MG63 (cell line): ENCODE results near the gene ATP1A2. TPM values are rescaled to one million over a fixed set of nuclear protein-coding genes. Genes with fewer than 3 reads are reported as not detected.

Source experiments
- DNase-seq: peaks from one replicate; pipeline ENCODE4 v3.0.0-alpha.2; 2020
- H3K27me3 ChIP-seq: fragments of 250-450 bp; sonication (Bioruptor Pico); 2 replicates; pipeline ENCODE4 v1.5.1; 2020; ENCODE audit warnings: mild to moderate bottlenecking, moderate library complexity
- H3K36me3 ChIP-seq: fragments of 250-450 bp; sonication (Bioruptor Pico); 2 replicates; pipeline ENCODE4 v1.5.1; 2020; ENCODE audit warnings: mild to moderate bottlenecking, moderate library complexity
- H3K4me3 ChIP-seq: fragments of 250-450 bp; sonication (Bioruptor Pico); 2 replicates; pipeline ENCODE4 v1.5.1; 2020; ENCODE audit warnings: mild to moderate bottlenecking, moderate library complexity
- H3K9me3 ChIP-seq: fragments of 250-450 bp; sonication (Bioruptor Pico); 2 replicates; pipeline ENCODE4 v1.5.1; 2020; ENCODE audit warnings: mild to moderate bottlenecking, moderate library complexity
- total RNA-seq: library from RNA; depleted of rRNA; stranded (reverse); fragments of >200 nt; shearing (Covaris generic); gene quantifications from 2 replicates; pipeline ENCODE4 v1.2.3, GENCODE V29; 2014; ENCODE audit warnings: low replicate concordance; rRNA removed

ATP1A2 gene
- not detected in 2 replicates for total RNA-seq

DNA sequence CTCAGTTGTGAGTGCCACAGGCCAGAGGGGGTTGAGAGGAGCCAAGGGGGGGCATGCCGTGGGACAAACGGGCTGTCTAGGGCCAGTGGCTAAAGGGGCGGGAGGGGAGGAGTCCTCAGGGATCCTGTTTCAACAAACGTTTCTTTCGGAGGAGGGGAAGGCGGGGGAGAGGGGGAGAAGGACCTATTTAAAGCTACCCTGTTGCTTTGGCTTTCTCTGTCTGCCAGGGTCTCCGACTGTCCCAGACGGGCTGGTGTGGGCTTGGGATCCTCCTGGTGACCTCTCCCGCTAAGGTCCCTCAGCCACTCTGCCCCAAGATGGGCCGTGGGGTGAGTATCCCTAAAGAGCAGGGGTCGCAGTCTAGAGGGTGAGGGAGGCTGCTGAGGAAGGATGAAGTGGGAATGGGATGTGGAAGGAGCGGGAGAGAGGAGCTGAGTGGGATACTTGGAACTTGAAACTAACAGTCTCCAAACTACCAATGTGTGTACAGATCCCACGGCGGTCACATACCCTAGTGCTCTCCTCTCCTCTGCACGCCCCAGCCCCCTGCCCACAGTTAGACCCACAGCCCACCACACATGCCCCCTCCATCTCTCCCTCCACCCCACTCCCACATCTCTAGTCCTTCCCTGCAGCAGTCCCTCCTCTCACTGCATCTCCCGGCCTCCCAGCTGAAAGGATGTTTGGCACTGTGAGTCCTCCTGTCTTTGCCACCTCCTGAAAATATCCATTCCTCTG, at the start of gene ATP1A2:
Gene ATP1A2, plus strand, starts transcription at position 215 of the 738 bp plus-strand sequence. Its CDS starts 103 bp downstream, at position 318.
- Histone ChIP-seq H3K27me3 (no peaks in the 10 kb centered on the region), H3K4me3 (no peak within 1 kb of the TSS), H3K36me3 (no peaks in the 10 kb centered on the region), H3K9me3 (no peaks in the 10 kb centered on the region)
- DNase-seq = no peak

DNA sequence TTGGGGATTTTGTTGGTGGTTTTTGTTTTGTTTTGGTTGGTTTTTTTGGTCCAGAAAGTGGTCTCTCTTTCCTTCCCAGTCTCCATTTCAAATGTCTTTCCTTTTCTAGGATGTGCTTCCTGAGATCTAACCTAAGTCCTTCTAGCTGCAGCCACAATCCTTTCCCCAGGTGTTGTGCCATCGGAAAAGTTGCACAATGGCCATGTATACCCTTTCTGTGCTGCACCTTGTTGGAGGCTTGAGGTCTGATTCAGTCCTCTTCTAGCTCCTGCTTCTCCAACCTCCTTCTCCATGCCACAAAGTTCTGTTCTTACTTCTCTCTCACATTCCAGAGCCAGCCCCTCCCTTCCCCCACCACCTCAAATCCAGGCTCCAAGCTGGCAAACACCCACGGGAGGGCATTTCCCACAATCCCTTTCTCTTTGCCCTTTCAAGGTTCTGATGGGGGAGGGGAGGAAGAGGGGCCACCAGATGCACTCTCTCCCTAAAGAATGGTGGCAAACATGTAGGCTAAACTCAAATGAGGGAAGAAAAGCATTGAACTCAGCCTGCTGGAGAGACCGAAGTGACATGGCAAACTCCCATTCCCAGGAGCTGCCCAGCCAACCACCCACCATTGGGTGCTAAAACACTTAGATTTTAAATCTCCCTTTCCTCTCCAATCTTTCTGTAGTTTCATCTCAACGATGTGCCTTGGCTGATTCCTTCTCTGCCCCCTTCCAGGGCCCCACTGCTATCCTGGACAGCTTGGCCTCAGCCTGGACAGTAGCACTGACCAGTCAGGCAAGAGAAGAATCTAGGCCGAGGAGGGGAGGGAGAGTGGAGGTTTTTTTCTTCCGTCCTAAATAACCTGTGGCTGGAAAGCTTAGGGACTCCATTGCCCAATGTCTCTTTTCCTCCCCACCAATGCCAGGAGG, 48.5 kb upstream of the ATP1A2 start:
- Histone ChIP-seq H3K27me3 (peaks cover 4% of the 10 kb centered on the region), H3K36me3 (no peaks in the 10 kb centered on the region), H3K9me3 (no peaks in the 10 kb centered on the region), H3K4me3 (no peak overlapping the region)
- no peak for DNase-seq

DNA sequence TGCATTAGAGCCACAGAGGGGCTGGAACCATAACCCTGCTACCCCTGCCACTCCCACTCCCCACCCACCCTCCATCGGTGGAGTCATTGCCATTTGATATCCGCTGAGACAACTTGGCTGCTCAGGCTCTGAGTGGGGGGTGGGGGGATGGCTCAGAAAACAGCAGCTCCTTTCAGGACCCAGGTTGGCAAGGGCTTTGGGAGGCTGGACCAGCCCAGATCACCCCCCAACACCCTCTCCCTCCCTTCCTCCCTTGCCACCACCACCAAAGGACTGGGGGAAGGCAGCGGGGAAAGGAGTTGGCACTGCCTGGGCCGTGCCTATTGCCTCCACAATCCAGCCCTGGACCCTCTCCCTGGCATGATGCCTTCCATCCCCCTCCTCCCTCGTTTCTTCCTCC, 47.3 kb upstream of the ATP1A2 start:
- Histone ChIP-seq H3K36me3 (no peaks in the 10 kb centered on the region), H3K9me3 (no peaks in the 10 kb centered on the region), H3K4me3 (no peak overlapping the region), H3K27me3 (peaks cover 4% of the 10 kb centered on the region)
- no peak for DNase-seq

DNA sequence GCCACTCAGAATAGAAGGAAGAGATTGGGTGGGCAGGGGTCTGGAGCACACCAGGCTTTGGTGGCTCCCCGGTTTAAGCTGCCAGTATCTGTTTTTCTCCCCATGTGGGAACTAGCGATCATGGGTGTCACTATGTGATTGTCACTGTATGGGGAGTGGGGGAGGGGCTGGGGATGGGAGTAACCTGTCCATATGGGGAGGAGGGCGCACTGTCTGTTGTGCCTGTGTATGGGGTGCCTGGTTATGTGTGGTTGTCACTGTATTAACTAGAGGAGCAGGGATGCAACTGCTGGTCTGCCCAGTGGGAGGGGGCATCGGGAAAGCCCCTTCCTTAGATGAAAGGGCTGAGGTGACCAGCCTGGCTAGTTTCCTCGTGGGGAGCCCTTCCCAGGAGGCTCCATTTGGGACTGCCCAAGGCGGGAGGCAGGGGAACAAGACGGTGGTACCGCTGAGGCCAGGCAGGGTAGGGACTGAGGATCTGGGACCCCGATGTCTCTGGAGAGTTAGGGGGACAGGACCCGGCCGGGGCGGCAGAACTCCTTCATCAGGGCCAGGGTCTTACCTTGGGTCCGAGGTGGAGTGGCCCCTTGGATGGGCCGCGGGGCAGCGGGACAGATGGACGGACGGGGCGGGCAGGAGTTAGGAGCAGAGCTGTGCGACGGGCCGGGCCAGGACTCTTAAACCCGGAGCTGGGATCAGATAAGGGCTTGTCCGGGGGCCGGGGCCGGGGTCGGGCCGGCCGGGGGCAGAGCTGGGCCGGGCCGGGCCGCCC, 45.9 kb upstream of the ATP1A2 start, which contains the start of gene KCNJ10:
Gene KCNJ10, minus strand, starts transcription at position 701 of the 772 bp plus-strand sequence. CDS start 27,628 bp downstream, outside the sequence.
- no peaks in the 10 kb centered on the region for H3K36me3 ChIP-seq

DNA sequence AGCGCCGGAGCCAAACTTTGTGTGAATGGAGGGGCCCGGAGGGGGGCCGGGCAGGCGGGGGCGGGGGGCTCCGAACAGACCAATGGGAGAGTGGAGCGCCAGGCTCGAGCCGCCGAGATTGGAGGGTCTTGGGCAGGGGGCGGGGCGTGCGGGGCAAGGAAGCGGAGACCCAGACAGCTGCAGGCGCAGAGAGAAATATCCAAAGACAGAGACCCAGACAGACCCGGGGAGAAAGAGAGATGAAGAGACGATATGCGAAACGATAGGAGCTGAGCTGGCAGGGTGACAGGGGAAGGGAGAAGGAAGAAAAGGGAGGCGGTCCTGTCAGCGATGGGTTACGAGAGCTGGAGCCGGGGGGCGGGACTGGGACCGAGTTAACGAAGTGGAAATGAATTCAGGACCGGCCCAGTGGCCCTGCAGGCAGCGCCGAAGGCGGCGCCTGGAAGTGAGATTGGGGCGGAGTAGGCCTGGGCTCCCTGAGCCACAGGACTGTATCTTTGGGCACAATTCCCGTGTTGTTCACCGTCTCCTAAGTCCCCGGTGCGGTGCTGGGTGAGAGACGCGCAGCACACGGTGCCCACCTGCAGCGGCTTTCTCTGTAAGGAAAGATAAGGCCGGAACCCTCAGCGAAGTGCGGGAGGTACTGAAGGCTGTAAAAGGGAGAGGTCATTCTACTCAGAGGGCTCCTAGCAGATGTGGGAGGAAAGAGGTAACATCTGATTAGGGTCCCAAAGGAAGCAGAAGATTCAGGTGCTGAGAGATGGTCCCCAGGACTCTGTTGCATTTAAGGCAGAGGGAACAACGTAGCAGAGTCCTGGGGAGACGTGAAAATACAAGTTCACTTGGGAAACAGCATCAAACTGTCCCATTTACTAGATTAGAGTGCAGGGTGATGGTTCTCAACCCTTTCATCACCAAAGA, 45.1 kb upstream of the ATP1A2 start:
- Histone ChIP-seq H3K27me3 (peaks cover 4% of the 10 kb centered on the region), H3K36me3 (no peaks in the 10 kb centered on the region), H3K9me3 (no peaks in the 10 kb centered on the region), H3K4me3 (peak overlapping the region; percentile 41)
- peak; percentile 73 for DNase-seq

More for the DNA sequence above, 45.9 kb upstream of the ATP1A2 start, which contains the start of gene KCNJ10:
- Histone ChIP-seq H3K27me3 (peaks cover 4% of the 10 kb centered on the region), H3K9me3 (no peaks in the 10 kb centered on the region), H3K4me3 (peak within 1 kb of the TSS; percentile 41)
- no peak for DNase-seq

DNA sequence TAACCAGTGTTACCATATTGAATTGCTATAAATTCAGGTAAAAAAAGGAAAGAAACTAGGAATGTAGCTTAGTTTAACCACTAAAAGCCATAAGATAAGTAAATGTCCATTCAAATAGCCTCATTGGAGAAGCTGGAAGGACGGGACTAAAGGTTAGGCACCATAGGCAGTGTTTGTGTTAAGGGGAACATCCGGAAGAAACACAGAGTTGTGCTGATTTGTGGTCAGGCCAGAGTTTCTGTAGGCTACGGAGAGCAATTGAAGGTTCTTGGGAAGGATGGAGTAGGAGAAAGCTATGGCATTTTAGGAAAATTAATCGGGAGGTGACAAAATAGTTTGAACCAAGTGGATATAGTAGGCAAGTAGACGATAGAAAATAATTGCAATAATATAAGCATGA, 44.3 kb upstream of the ATP1A2 start:
- no peak for DNase-seq
- Histone ChIP-seq H3K36me3 (no peaks in the 10 kb centered on the region), H3K9me3 (no peaks in the 10 kb centered on the region), H3K27me3 (peaks cover 4% of the 10 kb centered on the region), H3K4me3 (no peak overlapping the region)

DNA sequence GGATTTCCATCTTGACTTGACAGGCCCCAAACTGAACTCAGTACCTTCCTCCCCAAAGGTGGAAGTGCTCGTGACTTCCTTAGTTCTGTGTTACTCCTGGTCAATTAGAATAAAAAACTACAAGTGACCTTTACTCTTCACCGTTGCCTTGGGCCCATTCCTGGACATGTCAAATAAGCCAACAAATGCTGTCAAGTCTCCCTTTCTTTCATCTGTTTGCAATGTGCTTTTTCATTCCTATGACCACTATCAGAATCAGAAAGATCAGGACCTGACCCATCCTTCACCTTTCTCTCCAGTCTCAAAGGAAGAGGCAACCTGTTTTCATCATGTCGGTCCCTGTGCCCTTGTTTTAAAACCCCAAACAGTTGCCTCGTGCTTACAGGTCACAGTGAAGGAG, 40.7 kb upstream of the ATP1A2 start:
- no peak for DNase-seq
- no peaks in the 10 kb centered on the region for H3K36me3 ChIP-seq
- H3K4me3 ChIP-seq = no peak overlapping the region
- no peaks in the 10 kb centered on the region for H3K9me3 ChIP-seq
- peaks cover 11% of the 10 kb centered on the region for H3K27me3 ChIP-seq

DNA sequence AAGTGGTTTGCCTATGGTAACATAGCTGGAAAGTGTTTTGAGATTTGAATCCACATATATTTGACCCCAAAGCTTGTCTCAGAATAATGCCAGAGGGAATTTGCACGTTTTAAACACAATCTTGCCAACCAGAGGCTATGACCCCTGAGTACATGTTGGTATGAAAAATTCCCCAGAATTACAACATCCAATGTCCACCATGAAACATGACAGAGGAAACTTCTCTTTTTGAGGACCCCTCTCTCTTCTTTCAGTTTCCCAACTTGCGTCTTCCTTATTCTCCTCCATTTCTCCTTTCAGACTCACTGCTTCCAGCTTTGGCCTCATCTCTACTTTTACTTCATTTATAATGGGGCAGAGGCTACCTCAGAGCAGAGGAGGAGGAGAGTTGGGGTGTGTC, 39.7 kb upstream of the ATP1A2 start:
- DNase-seq = no peak
- Histone ChIP-seq H3K36me3 (no peaks in the 10 kb centered on the region), H3K9me3 (no peaks in the 10 kb centered on the region), H3K4me3 (no peak overlapping the region), H3K27me3 (peaks cover 20% of the 10 kb centered on the region)

DNA sequence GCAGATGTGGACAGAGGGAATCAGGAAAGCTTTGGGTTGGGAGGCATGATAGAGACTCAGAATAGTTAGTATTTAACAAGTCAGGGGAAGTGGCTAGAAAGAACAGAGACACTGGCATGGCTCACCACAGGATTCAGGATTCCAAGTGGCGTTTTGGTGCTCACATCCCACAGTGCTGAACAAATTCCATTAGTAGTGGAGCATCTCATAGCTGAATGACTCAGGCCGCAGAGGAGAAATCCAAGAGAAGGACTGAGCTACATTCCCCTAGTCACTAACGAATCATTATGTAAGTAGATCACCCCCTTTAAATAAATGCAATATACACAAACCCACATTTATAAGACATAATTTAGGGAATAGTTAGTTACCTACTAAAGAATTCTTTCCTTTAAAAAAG, 39.3 kb upstream of the ATP1A2 start:
- H3K4me3 ChIP-seq = no peak overlapping the region
- H3K27me3 ChIP-seq = peaks cover 25% of the 10 kb centered on the region
- H3K36me3 ChIP-seq = no peaks in the 10 kb centered on the region
- no peaks in the 10 kb centered on the region for H3K9me3 ChIP-seq
- peak; percentile 33 for DNase-seq

DNA sequence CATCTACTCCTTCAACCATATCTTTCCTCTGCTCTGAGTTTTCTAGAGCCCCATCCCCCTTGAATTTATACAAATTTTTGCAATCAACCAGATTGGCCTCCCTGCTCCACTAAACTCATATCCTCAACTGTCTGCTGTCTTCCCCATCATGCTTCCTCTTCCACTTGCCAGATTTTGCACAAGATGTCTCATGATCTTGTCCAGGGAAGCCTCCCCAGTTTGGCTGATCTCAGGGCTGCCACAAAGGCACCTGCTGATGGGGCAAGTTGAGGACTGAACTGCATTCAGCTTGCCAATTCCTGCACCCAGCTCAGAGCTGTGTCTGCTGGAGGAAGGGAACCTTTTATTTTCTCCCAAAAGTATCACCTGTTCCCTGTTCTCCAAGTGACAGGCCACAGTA, 38.1 kb upstream of the ATP1A2 start:
- DNase-seq = no peak
- Histone ChIP-seq H3K27me3 (peaks cover 34% of the 10 kb centered on the region), H3K36me3 (no peaks in the 10 kb centered on the region), H3K9me3 (no peaks in the 10 kb centered on the region), H3K4me3 (no peak overlapping the region)

DNA sequence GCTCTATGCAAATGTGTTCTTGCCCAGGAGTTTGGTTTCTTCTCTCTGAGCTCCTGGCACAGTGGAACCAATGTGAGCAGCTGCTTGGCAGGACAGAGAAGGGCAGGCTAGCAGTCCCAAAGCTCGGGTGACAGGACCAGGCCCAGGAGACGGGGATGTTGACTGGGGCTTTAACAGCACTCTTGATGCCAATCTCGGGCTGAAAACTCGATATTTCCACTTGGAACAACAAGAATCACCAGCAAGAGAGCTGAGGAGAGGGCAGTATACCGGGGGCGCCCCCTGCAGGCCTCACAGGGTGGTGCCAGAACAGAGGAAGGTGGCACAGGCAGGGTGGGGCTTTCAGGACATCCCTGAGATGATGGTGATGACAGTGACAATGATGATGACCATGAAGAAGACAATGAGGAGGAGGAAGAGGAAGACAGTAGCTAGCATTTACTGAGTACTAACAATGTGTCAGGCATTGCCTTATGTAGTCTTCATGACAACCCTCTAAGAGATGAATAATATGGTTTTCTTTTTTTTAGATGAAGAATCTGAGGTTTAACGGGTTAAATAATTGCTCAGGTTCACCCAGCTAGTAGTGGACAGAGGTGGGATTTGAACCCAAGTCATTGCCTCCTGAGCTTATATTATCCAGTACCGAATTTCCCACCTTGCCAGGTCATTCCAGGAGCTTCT, 36.9 kb upstream of the ATP1A2 start:
- DNase-seq = peak; percentile 41
- Histone ChIP-seq H3K36me3 (no peaks in the 10 kb centered on the region), H3K4me3 (no peak overlapping the region), H3K27me3 (peaks cover 40% of the 10 kb centered on the region), H3K9me3 (no peaks in the 10 kb centered on the region)

DNA sequence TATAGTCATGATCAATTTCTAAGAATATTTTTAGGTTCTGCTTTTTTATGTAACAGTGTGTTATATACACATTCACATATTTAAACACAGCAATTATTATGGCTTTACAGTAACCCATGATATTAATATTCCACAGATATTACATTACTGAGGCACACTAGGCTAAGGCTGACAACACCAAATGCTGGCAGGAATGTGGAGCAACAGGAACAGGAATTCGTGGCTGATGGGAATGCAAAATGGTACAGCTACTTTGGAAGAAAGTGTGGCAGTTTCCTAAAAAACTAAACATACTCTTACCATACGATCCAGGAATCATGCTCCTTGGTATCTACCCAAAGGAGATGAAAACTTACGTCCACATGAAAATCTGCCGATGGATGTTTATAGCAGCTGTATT, 36.1 kb upstream of the ATP1A2 start:
- Histone ChIP-seq H3K27me3 (peaks cover 40% of the 10 kb centered on the region), H3K36me3 (no peaks in the 10 kb centered on the region), H3K4me3 (no peak overlapping the region), H3K9me3 (no peaks in the 10 kb centered on the region)
- DNase-seq = no peak

DNA sequence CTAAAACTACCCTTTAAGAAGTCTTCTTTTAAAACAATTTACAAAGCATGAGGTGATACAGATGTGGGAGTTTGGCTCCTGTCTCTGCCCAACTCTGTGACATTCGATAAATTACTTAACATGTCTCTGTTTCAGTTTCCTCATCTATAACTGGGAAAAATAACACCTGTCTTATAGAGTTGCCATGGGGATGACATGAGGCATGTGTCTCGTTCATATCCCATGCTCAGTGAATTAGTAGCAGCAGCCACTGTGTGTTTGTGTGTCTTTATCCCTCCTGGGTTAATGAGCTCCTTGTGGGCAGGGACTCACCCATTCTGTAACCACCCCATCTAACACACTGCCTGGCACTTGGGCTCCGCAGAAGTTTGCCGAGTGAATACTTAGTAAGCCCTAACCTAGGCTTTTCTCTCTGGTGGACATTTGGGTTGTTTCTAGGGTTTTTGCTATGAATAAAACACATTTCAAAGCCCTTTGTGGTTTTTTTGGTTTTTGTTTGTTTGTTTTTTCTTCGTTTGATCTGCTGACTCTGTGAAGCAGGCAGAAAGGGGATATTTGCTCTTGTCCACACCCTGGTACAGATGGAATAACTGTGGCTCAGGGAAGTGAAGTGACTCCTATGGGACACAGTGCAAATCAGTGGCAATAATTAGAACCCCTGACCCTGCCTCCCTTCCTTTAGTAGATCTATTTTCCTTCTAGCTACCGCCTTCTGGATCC, 35.0 kb upstream of the ATP1A2 start:
- Histone ChIP-seq H3K36me3 (no peaks in the 10 kb centered on the region), H3K27me3 (peaks cover 40% of the 10 kb centered on the region), H3K4me3 (no peak overlapping the region), H3K9me3 (no peaks in the 10 kb centered on the region)
- no peak for DNase-seq

DNA sequence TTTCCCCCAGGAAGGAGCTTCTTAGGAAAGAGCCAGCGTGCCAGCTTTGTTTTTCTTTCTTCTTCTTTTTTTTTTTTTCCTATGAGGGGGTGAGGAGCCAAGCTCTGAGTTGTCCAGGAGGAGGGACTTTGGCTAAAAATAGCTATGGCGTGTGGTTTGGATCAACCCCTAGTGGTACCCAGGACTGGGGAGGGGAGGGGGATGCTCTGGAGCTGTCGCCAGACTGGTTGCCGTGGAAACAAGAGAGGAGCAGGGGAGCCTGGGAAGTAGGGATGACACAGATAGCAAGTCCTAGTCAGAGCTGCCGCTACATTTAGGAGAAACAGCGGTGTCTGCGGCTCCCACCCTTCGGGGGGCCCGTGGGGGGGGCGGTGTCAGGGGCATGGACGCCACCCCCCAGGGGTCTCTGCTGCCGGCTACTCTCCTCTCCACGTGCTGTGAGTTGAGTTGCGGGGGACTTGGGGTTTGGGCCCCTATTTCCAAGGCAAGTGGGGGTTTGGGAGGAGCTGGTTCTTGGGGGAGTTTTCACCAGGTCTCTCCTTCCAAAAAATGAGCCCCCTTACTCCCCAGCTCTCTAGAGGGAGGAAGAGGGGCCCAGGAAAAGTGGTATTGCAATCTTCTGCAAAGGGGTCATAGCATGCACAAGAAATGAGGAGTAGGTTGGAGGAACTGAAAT, 34.2 kb upstream of the ATP1A2 start, which contains the start of gene KCNJ9:
Gene KCNJ9, plus strand, starts transcription at position 278 of the 676 bp plus-strand sequence. CDS start 2,493 bp downstream, outside the sequence.
- Histone ChIP-seq H3K27me3 (peaks cover 40% of the 10 kb centered on the region), H3K36me3 (no peaks in the 10 kb centered on the region), H3K9me3 (no peaks in the 10 kb centered on the region), H3K4me3 (no peak within 1 kb of the TSS)
- DNase-seq = peak; percentile 33
